Measurements from ENCODE around the gene HMGXB3. TPM values are rescaled to one million over a fixed set of nuclear protein-coding genes. Genes with fewer than 3 reads are reported as not detected.
"Not testable (repeated sequence)": the region's sequence is repeated elsewhere in the genome, so short reads cannot be mapped to it uniquely, and the experiment has no call there.

The HMGXB3 gene
- polyA plus RNA-seq, 3 donors: 31.4 to 34.0 (median 33.1) TPM

DNA sequence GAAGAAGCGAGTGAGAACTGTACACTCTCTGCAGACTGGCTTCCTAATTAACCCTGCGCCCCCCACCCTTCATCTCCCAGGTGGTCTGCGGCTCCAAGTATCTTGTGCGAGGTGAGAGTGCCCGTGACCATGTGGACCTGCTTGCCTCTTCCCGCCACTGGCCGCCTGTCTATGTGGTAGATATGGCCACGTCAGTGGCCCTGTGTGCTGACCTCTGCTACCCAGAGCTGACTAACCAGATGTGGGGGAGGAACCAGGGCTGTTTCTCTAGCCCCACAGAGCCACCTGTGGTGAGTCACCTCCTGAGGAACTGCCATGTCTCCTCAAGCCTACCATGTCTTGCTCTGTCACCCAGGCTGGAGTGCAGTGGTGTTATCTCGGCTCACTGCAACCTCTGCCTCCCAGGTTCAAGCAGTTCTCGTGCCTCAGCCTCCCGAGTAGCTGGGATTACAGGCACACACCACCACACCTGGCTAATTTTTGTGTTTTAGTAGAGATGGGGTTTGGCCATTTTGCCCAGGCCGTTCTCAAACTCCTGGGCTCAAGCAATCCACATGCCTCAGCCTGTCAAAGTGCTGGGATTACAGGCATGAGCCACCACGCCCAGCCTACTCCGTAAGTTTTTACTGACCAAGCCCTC, 49.8 kb downstream of the HMGXB3 start:
- not testable (repeated sequence) for DNase-seq (ENCODE audit: low read depth in 3 of 3, low spot score in 2 of 3)

DNA sequence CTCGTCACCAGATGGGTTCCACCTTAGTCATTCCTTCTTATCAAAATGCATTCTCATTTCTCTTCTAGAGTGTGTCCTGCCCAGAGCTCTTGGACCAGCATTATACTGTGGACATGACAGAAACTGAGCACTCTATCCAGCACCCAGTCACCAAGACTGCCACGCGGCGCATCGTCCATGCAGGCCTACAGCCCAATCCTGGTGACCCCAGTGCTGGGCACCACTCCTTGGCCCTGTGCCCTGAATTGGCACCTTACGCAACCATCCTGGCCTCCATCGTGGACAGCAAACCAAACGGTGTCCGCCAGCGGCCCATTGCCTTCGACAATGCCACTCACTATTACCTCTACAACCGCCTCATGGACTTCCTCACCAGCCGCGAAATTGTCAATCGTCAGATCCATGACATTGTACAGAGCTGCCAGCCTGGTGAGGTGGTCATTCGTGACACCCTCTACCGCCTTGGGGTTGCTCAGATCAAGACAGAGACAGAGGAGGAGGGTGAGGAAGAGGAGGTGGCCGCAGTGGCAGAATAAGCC, 51.2 kb downstream of the HMGXB3 start:
- no peak for DNase-seq (ENCODE audit: low read depth in 3 of 3, low spot score in 2 of 3)

DNA sequence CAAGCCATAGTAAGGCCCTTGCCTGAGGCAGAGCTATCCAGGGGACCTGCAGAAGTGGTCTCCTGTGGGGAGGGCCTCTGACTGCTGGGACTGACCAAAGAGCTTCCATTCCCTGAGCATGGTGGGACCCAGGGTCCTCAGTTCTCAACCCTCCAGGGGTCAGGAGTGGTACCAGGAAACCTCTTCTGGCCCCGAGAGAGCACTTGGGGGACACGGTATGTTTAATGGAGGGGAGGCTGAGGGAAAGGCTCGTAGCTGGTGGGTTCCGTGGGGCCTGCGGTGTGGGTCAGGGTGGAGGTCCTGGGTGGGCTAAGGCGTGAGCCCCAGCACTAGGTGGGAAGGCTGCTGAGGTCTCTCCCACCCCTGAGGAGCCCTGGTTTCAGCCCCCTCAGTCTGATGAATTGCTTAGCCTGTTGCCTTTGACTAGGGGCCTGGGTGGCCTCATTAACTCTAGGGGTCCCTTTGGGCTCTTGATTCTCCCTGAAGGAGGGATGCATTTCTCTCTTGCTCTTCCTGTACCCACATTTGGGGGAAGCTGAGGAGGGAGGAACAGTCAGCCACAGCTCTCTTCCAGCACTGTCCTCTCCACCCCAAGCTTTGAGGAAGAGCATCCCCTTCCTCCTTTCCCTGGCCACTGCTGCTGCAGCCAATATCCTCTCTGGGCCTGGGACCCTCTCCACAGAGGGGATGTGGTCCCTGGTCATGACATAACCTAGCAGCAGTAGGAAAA, 51.9 kb downstream of the HMGXB3 start:
- DNase-seq (ENCODE audit: low read depth in 3 of 3, low spot score in 2 of 3): no peak

DNA sequence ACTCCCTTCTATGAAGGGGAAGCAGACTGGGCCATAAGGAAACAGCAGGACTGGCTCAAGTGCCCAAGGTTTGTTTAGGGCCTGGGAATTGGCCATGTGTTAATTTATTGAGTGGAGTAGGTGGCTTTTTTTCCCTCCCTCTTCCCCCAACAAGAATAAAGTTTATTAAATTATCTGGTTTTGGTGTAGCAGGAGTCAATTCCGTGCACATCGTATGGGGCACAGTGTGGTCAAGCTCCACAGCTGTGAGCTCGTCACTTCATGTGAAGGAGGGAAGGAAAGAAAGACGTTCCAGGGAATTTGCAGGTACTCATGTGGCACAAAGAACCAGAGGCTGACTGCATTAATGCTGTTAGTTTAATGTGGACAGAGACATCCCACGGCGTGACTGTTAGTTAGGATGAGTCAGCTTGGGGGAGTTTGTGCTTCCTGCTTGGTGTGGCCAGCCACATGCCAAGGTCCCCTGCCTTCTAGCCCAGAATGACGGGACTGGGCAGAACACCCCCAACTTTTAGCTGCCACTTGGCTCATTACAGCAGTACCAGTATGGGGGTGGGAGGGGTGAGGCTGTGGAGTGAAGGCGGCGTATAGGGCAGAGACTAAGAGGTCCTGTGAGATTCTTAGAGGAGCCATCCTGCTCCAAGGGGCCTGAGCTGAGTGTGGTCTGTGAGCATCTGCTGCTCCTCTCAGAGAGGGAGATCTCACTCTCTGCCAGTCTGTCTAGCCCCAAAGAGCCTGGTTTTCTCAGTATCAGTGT, 52.6 kb downstream of the HMGXB3 start:
- DNase-seq (ENCODE audit: low read depth in 3 of 3, low spot score in 2 of 3): no peak

DNA sequence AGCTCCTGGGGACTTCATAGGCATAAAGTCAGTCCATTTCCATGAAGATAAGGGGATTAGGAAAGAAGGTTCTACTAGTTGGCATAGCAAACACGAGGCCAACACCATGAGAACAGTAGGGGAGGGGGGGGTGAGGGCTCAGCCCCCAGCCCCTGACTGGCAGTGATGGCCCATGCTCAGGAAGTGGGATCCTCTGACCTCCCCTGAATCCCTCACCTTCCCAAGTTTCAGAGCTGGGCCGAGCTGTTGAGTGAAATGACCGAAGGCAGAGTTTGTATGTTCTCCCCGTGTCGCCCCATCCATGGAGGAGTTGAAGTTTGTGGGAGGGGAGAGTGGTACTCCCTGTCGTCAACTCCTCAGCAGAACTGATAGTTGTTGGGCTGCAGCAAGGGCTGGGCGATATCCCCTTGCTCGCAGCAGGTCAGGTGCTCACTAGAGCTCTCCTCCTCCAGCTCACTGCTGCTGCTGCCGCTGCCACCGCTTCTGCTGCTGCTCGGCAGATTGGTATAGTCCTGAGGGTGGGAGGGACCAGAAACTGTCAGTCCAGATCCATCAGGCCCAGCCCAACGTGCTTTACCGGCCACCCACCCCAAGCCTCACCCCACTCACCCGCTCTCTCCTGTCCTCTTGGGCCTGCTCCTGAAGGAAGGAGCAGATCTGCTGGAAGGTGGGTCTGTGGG, 53.3 kb downstream of the HMGXB3 start:
- DNase-seq (ENCODE audit: low read depth in 3 of 3, low spot score in 2 of 3): no peak

DNA sequence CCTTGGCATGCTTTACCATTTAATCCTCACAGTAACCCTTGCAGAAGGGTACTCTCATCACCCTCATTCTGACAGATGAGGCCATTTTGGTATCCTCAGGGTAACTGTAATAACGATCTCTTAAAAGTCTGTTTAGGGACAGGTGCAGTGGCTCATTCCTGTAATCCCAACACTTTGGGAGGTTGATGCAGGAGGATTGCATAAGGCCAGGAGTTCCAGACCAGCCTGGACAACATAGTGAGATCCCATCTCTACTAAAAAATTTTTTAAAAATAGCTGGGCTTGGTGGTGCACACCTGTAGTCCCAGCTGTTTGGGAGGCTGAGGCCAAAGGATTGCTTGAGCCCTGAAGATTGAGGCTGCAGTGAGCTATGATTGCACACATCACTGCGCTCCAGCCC, 54.0 kb downstream of the HMGXB3 start:
- no peak for DNase-seq (ENCODE audit: low read depth in 3 of 3, low spot score in 2 of 3)

DNA sequence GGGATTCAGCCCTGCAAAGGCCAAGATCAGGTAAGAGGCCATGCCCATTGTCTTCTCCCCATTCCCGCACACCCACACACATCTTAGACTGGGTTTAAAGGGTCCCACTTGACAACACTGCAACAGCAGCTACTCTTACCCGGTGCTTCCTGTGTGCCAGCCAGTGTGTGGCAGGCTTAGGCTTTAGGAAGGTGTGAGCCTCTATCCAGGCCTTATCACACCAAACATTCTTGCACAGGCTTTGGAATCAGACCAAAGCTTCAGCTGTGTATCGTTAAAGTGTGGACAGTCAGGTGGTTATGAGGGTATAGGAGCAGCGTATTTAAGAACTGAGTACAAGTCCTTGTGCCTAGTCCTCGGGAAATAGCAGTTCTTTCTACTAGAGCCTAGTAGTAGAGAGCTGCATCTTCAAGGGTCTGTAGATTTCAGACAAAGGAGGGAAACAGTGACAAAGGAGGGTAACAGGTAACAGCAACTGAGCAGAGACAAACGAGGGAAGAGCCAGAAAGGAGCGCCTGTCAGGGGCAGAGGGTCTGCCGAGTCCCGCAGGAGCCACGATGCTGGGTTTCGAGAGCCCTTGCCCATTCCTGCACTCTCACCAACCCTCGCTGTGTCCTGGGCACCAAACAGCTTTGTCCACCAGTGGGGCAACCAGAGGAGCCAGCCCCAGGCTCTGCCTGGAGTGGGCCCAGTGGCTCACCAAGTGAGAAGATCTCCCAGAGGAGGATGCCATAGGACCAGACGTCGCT, 55.0 kb downstream of the HMGXB3 start:
- DNase-seq (ENCODE audit: low read depth in 3 of 3, low spot score in 2 of 3): no peak

DNA sequence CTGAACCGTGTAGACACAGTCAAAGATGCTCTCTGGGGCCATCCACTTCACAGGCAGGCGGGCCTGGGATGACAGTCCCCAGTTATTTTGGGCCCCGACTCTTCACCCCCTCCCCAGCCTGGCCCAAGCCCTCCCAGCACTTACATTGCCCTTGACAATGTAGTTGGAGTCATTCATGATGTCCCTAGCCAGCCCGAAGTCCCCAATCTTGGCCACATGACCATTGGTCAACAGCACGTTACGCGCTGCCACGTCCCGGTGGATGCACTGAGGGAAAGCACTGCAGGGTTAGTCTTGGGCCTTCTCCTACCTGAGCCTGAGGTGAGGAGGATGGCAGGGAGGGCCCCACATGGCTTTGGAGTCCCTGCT, 55.5 kb downstream of the HMGXB3 start:
- DNase-seq (ENCODE audit: low read depth in 3 of 3, low spot score in 2 of 3): no peak

DNA sequence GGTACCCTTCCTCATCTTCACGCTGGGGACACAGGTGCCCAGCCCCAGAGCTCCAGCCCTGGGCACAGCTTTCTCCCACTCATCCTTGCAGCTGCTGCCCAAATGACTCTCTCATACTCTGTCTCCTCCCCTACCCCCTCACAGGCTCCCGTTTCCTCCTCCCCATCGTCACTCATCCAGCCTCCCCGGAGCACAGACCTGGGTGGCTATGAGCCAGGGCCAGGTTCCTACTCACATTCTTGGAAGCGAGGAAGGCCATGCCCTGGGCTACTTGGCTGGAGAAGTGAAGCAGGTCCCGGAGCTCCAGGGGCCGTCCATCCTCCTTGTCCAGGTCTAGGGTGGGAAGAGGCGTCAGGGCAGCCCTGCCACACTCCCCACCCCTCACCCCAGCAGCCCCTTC, 56.5 kb downstream of the HMGXB3 start:
- DNase-seq (ENCODE audit: low read depth in 3 of 3, low spot score in 2 of 3): no peak

DNA sequence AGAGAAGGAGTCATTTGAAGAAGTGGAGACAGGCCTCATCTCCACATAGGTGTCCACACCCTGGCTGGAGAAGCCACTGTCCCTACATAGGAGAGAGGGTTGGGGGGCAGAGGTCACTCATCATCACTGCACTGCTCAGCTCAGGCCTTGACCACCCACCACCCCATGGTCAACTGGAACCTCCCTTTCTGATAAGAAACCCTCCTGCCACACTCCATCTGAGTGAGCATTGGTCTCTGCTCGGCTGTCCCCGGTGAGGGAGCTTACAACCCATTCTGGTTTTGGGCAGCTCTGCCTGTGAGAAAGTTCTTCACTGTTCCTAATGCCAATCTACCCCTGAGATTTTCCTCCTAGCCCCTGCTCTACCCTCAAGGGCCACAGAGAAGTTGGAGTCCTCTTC, 57.0 kb downstream of the HMGXB3 start:
- no peak for DNase-seq (ENCODE audit: low read depth in 3 of 3, low spot score in 2 of 3)

DNA sequence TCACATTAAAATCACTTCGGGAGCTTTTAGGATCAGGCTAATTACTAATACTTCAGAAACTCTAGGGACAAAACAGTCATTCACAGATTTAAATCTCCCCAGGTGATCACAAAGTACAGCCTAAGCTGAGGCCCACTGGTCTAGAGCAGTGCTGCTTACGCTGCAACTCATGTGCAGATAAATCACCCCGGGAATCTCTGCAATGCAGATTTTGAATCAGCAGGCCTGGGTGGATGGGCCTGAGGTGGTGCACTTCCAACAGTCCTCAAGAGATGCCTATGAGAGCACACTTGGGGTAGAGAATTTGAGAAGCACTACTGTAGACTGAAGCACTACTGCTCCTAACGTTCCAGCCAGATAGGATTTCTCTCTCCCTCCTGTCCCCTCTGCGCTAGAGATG, 57.5 kb downstream of the HMGXB3 start:
- no peak for DNase-seq (ENCODE audit: low read depth in 3 of 3, low spot score in 2 of 3)

DNA sequence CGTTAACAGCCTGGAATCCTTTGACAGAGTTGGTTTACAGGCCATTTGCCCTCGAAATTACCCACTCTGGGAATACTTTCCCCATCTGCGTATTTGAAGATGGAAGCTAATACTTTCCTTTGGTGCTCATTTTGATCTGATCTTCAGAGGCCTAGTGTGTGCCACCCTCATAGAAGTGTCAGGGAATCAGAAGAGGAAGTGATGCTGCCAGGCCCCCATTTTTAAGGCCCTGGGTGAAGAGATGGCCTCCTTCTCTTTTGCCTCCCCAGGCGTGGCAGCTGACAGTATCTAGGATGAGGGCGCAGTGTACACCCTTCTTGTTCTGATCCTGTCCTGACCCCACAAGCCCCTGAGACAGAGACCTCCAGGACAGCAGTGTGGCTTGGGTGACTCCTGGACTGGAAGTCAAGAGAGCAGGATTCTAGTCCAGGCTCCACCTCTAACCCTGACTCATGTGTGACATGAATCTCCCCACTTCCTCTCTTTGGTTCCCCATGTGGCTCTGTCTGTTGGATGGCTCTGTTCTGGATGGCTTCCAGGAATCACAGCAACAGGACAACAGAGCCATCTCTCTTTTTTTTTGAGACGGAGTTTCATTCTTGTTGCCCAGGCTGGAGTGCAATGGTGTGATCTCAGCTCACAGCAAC, 58.1 kb downstream of the HMGXB3 start:
- no peak for DNase-seq (ENCODE audit: low read depth in 3 of 3, low spot score in 2 of 3)

DNA sequence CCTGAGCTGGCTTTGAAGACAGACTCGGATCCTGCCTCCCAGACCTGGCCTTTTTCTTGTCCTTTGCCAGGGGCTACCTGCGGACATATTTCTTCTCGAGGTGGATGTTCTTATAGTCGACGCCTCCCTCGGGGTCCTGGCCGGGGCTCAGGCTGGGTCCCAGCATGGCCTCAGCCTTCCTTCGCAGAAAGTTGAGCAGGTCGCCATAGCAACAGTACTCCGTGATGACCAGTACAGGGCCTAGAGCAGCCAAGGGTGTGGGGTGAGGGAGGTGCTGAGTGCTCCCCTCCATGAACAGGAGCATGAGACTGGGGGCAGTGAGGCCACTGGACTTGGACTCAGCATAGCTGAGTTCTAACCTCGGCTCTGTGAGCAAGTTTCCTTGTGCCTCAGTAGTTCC, 59.1 kb downstream of the HMGXB3 start:
- no peak for DNase-seq (ENCODE audit: low read depth in 3 of 3, low spot score in 2 of 3)

DNA sequence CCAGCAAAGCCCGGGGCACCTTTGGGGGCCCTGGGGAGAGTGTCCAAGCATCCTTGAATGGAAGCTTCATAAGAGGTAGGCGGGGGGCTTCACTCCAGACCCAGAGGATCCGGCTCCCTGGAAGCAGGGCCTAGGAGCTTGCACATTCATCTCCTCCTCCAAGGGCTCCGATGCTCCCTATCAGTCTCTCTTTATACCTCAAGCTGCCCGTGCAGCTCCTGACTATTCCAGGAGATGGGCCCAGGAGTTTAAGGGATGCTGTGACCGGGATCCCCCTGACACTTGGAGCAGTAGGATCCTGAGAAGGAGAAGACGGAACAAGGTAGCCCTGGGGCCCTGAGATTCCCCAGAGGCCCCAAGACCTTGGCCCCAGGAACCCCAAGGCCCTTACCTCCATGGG, 59.9 kb downstream of the HMGXB3 start:
- no peak for DNase-seq (ENCODE audit: low read depth in 3 of 3, low spot score in 2 of 3)

DNA sequence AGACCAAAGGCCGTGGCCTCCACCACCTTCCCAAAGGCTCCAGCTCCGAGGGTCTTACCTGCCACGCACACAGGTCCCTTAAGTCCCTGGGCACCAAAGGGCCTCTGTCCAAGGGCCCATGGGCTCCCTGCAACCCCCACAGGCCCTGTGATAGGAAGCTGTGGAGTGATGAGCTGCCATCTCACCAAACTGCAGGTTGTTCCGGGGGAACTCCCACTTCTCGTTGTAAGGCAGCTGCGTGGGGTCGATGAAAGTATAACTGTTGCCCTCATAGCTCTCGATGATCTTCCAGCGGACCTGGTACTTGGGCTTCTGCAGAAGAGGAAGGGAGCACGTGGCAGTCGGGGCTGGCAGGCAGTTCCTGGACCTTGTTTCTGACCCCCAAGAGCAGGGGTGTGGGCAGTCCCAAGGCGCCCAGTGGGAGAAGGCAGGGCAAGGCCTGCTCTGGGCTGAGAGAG, 61.0 kb downstream of the HMGXB3 start:
- DNase-seq (ENCODE audit: low read depth in 3 of 3, low spot score in 2 of 3): no peak

DNA sequence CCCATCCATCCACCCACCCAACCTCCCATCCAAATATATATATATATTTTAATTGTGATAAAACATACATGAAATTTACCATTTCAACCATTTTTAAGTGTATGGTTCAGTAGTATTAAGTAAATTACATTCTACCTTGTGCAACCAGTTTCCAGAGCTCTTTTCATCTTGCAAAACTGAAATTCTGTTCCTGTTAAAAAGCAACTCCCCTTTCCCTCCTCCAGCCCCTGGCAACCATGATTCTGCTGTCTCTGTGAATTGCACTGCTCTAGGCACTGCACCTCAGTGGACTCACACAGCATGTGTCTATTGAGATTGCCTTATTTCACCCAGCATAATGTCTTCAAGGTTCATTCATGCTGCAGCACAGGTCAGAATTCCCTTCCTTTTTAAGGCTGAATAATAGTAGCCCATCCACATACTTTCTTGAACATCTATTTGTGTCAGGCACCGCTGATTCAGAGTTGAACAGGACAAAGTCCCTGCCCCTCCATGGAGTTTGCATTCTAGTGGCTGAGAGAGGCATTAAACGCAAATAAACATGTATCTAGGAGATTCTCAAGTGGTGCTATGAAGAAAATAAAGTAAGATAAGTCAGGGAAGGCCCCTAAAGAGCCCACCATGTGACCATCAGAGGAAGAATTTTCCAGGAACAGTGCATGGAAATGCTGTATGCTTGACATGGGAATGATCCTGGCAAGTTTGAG, 61.8 kb downstream of the HMGXB3 start:
- no peak for DNase-seq (ENCODE audit: low read depth in 3 of 3, low spot score in 2 of 3)

DNA sequence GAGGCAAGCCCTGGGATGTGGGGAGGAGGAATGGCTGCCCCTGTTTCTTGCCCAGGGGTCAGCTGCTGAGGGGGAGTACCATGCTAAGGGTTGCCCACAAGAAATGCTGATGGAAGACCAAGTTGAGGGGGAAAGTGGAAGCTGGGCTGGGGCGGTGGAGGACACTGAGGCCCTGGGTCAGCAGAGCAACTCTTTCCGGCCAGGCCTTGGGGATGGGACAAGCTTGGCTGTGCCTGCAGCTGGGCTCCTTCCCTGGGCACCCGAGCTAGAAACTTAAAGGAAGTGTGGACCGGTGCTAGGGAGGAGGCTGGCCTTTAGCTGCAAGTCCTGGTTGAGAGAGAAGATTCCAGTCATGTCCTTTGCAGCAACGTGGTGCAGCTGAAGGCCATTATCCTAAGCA, 63.1 kb downstream of the HMGXB3 start:
- DNase-seq (ENCODE audit: low read depth in 3 of 3, low spot score in 2 of 3): no peak

DNA sequence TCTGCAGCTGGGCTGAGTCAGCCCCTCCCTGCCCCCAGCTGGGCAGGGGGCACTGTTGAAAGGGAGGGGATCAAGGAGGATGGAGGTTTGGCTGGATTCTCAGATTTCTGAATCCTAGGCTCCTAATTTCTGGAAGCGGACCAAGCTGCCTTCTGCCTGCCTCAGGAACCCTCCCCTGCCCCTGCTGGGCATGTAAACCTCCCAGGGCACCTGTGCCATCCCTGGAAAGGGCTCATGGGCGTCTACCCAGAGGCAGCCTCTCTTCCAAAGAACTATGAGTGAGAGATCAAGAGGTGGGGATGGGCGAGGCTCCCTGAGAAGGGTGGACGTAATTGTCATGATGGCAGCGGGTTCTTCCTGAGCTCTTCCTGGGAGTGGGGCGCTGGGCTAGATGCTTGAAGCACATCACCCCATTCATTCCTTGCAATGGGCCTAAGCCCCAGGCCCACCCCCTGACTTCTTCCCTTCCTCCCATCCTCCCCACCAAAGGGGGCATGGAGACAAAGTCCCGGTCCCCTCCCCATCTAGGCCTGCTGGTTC, 64.2 kb downstream of the HMGXB3 start:
- DNase-seq (ENCODE audit: low read depth in 3 of 3, low spot score in 2 of 3): no peak

DNA sequence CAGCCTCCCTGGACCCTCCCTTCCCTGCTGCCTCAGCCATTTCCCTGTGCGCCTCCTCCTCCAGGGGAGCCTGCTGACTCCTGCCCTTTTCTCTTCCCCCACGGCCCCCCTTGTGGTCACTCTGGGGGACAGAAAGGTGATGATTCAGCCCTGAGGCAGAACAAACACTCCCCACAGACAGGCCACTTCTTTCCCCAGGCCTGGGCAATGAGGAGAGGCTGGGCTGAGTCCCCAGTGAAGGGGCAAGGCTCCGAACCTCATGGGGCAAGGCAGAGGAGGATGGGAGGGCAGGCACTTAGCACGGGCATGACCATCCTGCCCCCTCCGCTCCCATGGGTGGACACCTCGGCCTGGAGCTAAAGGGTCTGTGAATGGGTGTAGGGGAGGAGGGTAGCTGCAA, 64.8 kb downstream of the HMGXB3 start:
- DNase-seq (ENCODE audit: low read depth in 3 of 3, low spot score in 2 of 3): no peak
